ENCODE data around the gene EMP2. TPM values are rescaled to one million over a fixed set of nuclear protein-coding genes. Genes with fewer than 3 reads are reported as not detected.
A peak's percentile ranks its signal among the peaks of the same experiment; 100 is the strongest.

The EMP2 gene
- total and polyA plus RNA-seq, 12 donors: 5.9 to 34.0 (median 12.9) TPM

DNA sequence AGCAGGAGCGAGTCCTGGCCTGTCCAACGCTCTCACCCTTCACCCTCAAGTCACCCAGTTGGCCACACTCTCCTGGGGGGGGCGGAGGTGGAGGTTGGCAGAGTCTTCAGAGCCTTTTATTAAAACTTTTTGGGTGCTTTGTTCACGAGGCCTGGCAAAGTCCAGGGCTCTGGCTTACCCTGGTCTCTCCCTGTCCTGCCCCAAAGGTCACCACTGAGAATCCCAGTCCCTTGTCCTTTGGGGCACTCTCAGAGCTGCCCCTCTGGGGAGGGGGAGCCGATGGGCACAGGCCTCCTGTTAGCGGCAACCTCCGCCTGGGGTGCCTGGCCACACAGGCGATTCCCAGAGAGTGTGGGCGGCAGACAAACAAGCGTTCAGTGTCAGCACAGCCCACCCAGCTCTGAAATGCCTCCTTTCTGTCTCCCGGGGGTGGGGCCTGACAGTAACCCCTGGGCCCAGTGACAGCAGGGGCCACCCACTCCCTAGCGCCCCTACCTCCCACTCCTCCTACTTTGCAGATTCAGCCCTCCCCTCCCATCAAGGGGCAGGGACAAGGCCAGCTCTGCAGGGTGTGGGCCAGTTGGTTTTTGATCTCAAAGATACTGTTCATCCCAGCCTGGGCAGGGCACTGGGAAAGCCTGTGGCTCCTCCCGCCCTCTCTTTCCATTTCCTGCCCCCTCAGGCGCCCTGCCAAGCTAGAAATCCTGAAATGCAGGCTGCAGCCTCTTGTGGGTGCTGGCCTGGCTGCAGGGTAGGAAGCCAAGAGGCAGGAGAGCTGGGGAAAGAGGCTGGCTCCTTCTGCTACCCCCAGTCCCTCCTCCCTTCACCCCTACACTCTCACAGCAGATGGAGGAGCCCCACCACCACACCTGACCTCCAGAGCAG, 36.6 kb upstream of the EMP2 start:
- Histone ChIP-seq H3K4me3 (no peak overlapping the region), H3K4me1 (replicated peaks in 1 of 2) (no peaks in the 10 kb centered on the region), H3K9me3 (replicated peaks in 1 of 3) (no peaks in the 10 kb centered on the region), H3K27me3 (peaks cover 3% of the 10 kb centered on the region), H3K36me3 (replicated peaks in 1 of 2) (no peaks in the 10 kb centered on the region), H3K27ac (peak overlapping the region in 1 of 5 donors; percentile 69)
- DNase-seq: peak in 5 of 7 donors; percentile 23 to 58 (median 40)
- intact Hi-C loops (cut with DNase I): no loop called here
- no peak for TF ChIP-seq POLR2A (IDR thresholded peaks at IDR 0.05)
- TF ChIP-seq, protein P1, sequence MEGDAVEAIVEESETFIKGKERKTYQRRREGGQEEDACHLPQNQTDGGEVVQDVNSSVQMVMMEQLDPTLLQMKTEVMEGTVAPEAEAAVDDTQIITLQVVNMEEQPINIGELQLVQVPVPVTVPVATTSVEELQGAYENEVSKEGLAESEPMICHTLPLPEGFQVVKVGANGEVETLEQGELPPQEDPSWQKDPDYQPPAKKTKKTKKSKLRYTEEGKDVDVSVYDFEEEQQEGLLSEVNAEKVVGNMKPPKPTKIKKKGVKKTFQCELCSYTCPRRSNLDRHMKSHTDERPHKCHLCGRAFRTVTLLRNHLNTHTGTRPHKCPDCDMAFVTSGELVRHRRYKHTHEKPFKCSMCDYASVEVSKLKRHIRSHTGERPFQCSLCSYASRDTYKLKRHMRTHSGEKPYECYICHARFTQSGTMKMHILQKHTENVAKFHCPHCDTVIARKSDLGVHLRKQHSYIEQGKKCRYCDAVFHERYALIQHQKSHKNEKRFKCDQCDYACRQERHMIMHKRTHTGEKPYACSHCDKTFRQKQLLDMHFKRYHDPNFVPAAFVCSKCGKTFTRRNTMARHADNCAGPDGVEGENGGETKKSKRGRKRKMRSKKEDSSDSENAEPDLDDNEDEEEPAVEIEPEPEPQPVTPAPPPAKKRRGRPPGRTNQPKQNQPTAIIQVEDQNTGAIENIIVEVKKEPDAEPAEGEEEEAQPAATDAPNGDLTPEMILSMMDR (IDR thresholded peaks at IDR 0.05): peak in 2 of 6 experiments; percentile 3 to 7
- WGBS, 4 donors: 28 to 56% (median 49%) methylated on average over 6 to 14 of the region's 14 CpGs

DNA sequence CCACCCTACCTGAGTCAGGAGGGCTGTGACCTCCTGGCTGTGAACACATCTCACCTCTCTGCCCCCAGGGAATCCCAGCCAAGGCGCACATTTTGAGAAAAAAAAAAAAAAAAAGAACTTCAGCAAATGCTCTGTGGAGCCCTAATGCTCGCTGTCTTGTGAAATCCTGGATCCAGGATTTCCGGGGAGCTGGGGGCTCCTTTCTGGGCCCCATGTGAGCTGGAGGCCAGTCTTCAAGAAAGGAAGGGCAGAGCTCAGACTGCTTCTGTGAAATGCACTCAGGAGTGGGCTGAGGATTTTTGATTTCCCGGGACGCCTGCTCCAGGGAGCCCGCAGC, 36.0 kb upstream of the EMP2 start:
- H3K9me3 ChIP-seq (replicated peaks in 1 of 3): no peaks in the 10 kb centered on the region
- H3K27me3 ChIP-seq: peaks cover 3% of the 10 kb centered on the region
- DNase-seq: no peak
- H3K36me3 ChIP-seq (replicated peaks in 1 of 2): no peaks in the 10 kb centered on the region
- no peaks in the 10 kb centered on the region for H3K4me1 ChIP-seq (replicated peaks in 1 of 2)
- no peak overlapping the region for H3K4me3 ChIP-seq
- intact Hi-C loops (cut with DNase I): no loop called here
- H3K27ac ChIP-seq: peak overlapping the region in 1 of 5 donors; percentile 69
- TF ChIP-seq, protein P1 (IDR thresholded peaks at IDR 0.05): no peak
- TF ChIP-seq POLR2A (IDR thresholded peaks at IDR 0.05): no peak
- WGBS, 4 donors: 67 to 81% (median 78%) methylated on average over 5 to 6 of the region's 6 CpGs

DNA sequence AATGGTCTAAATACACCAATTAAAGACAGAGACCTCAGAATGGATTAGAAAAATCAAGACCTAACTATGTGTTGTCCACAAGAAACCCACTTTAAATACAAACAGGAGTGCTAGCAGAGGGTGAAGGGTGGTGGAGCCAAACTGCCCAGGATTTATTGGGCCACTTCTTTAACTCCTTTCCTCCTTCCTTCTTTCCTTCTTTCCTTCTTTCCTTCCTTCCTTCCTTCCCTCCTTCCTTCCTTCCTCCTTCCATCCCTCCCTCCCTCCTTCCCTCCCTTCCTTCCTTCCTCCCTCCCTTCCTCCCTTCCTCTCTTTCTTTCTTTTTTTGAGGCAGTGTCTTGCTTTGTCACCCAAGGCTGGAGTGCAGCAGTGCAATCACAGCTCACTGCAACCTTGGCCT, 34.3 kb upstream of the EMP2 start:
- no peaks in the 10 kb centered on the region for H3K4me1 ChIP-seq (replicated peaks in 1 of 2)
- TF ChIP-seq POLR2A (IDR thresholded peaks at IDR 0.05): no peak
- TF ChIP-seq, protein P1 (IDR thresholded peaks at IDR 0.05): no peak
- intact Hi-C loops (cut with DNase I): no loop called here
- no peak overlapping the region for H3K4me3 ChIP-seq
- DNase-seq: no peak
- no peaks in the 10 kb centered on the region for H3K27me3 ChIP-seq
- H3K9me3 ChIP-seq (replicated peaks in 1 of 3): no peaks in the 10 kb centered on the region
- H3K36me3 ChIP-seq (replicated peaks in 1 of 2): no peaks in the 10 kb centered on the region
- no peak overlapping the region for H3K27ac ChIP-seq

DNA sequence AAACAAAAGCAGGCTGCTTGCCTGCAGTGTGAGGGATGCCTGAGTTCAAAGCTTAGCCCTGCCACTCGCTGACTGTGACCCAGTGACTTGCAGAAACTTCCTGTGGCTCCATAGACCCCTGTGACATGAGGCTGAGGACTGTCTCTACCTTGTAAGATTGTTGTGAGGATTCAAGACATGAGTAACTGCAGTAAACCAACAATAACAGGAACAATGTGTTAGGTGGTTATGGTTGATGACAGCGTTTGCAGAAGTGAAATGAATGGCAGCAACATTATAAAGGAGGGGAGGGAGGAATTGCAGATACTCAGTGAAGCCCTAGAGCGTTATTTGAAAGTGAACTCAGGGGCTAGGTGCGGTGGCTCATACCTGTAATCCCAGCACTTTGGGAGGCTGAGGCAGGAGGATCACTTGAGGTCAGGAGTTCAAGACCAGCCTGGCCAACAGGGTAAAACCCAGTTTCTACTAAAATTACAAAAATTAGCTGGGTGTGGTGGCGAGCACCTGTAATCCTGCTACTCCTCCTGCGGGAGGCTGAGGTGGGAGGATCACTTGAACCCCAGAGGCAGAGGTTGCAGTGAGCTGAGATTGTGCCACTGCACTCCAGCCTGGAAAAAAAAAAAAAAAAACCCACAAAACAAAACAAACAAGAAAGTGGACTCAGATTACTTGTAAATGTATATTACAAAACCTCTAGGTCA, 33.5 kb upstream of the EMP2 start:
- H3K4me1 ChIP-seq (replicated peaks in 1 of 2): no peaks in the 10 kb centered on the region
- TF ChIP-seq, protein P1 (IDR thresholded peaks at IDR 0.05): no peak
- TF ChIP-seq POLR2A (IDR thresholded peaks at IDR 0.05): no peak
- DNase-seq: no peak
- no peak overlapping the region for H3K27ac ChIP-seq
- H3K4me3 ChIP-seq: no peak overlapping the region
- 69 to 86% (median 79%) methylated on average over 6 of the region's 6 CpGs for WGBS, 4 donors
- no peaks in the 10 kb centered on the region for H3K36me3 ChIP-seq (replicated peaks in 1 of 2)
- intact Hi-C loops (cut with DNase I): no loop called here
- H3K9me3 ChIP-seq (replicated peaks in 1 of 3): no peaks in the 10 kb centered on the region
- H3K27me3 ChIP-seq: no peaks in the 10 kb centered on the region

Measured in adrenal gland (tissue), 12 donors.